GM10847 (cell line): ENCODE results near the gene KPTN.

Source experiments
- POLR2A ChIP-seq: IDR thresholded peaks from 2 replicates; pipeline ENCODE4 v1.6.1; 2011; ENCODE audit not compliant: insufficient read length; ENCODE audit errors: extremely low read depth

Gene KPTN

DNA sequence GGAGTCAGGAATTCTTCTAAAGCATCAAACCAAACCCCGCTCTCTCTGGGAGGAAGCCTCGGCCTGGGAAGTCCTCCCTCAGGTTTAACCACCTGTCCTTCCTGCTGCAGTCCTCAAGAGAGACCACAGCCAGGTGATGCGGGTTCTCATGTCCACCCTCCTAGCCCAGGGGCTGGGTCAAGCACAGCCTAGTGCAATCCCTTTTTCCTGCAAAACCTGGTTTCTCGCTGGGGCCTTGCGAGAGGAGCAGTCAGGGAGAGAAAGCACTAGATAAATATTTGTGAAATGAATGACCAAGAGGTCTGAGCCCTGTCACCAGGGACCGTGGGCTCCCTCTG lies 14.7 kb downstream of the KPTN start:
- TF ChIP-seq POLR2A = no peak

DNA sequence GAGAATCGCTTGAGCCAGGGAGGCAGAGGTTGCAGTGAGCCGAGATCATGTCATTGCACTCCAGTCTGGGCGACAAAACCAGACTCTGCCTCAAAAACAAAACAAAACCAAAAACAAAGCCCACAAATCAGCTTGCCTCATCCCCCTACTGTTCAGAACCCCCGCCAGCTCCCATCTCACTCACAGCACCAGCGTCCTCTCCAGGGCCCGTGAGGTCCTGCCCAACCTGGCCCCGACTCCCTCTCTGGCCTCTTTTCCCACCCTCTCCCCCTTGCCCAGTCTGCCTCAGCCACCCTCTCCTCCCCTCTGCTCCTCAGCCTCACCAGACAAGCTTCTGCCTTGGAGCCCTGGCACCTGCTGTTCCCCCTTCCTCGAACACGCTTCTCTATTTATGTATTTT lies 16.1 kb downstream of the KPTN start:
- TF ChIP-seq POLR2A = no peak

DNA sequence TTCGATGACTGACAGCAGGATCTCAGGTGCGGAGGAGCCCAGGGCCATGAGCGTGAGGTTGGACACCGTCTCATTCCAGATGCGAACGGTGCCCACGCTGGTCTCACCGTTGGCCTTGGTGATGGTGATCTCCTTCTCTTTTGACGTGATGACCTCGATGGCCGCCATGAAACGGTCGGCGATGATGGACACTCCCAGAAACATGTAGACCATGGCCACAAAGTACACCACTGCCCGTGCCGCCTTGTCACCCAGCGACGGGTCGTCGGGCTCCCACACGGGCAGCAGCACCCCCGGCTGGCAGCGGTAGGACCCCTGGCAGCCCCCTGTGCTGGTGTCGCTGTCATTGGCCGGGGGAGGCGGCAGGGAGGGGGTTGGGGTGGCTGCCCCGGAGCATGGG lies 18.1 kb downstream of the KPTN start:
- no peak for TF ChIP-seq POLR2A

DNA sequence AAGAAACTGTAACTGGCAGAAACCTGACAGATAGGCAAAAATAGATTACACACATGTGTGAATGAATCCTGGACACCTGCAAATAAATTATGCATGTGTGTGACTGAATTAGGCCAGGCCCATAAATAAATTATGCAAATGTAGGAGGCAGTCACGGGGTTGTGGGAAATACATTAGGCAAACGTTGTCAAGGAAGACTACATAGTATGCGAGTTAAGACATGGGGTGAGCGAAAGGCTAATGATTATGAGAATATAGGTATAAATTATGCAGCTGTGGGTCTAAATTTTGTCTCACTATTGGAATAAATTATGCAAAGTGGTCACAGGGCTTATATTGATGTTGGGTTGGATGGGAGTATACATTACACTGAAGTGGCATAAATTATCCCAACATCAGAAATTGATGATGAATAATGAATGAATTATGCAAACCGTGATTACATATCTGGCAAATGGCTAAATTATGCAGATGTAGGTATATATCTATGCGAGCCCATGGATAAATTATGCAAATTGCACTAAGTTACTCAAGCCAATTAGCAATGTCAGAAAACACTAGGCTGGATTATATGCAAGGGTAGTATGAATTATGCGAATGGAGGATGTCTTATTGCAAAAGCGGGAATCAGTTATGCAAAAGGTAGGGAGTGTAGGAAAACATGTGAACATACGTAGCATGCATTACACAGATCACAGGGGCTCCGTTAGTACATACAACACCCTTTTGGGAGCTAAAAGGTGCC lies 19.2 kb downstream of the KPTN start:
- TF ChIP-seq POLR2A = no peak

DNA sequence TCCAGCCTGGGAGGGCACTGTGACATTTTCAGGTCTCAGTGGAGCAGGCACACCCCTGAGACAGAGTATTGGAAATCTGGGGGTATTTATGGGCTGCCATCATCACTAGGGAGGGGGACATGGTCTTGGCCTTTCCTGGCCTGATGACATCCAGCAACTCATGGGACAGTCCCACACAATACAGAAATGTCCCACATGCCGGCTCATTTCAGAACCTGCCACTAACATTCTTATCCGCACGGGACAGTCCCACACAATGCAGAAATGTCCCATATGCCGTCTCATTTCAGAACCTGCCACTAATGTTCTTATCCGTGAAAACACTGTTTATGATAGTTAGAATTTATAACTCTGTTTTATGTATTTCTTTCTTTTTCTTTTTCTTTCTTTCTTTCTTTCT lies 22.1 kb downstream of the KPTN start:
- TF ChIP-seq POLR2A = no peak

DNA sequence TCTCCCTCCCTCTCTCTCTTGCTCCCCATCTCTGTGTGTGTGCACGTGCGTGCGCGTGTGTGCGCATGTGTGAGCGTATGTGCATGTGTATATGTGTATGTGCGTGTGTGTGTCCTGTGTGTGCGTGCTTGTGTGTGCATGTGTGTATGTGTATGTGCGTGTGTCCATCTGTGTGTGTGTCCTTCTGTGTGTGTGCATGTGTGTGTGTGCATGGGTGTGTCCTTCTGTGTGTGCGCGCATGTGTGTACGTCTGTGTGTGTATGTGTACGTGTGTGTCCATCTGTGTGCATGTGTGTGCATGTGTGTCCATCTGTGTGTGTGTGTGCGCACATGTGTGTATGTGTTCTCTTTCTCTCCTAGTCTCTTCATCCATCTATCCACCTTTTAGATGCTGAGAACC lies 24.5 kb downstream of the KPTN start:
- no peak for TF ChIP-seq POLR2A

DNA sequence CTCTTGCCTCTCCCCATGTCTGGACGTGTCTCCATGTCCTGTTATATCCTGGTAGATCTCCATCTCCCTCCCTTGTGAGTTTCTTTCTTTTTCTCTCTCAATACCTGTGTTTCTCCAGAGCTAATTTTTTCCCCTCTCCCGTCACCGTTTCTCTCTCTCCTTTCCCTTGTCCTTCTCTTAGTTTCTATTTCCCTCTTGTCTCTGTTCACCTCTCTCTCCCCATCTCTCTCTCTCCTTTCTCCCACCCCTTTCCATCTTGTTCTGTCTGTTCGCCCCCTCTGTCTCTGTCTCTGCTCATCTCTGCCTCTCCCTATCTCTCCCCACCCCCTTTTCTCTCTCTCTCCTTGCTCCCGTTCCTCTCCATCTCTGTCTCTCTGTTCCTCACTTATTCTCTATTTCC lies 25.3 kb downstream of the KPTN start:
- TF ChIP-seq POLR2A = no peak

DNA sequence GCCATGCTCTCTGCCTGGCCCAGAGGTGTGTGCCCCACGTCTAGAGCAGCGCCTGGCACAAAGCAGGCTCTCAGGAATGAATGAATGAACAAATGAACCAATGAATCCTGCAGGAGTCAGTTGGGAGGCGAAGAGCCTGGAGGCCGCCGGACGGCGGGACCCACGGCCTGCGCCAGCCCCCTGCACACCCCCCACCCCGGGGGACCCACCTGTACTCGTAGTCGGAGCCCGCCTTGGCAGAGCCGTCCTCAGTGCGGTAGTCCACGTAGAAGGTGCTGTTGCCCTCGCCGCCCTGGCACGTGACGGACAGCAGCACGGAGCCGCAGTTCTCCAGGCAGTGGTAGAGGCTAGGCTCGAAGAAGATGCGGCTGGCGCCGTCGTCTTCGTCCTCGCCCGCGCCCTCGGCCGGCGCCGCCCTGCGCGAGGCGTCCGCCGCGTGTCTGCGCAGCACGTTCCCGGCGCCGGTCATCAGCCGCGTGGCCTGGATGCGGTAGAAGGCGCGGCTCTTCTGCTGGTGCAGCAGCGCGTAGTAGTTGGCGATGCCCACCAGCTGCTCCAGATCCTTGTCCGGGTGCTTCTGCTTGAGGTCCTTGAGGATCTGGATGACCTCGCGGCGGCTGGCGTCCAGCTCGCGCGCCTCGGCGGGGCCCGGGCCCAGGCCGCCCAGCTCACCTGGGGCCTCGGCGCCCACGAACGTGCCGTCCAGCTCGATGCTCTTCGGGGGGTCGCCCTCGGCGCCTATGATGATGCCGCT lies 27.1 kb downstream of the KPTN start:
- TF ChIP-seq POLR2A = no peak

DNA sequence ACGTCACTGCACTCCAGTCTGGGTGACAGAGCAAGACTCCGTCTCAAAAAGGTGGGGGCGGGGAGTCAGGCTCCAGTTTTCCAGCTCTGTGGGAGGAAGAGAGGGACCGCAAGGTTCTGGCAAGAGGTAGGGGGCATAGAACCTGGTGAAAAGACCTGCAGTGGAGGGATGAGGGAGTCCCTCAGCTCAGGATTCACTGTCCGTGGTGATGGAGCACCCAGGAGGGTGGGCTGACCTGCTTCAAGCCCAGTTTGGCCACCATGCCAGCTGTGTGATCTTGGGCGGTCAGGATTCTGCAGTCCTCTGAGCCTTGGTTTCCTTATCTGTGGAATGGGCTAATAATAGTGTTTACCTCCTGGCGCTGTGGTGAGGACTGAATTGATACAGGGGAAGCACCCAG lies 33.5 kb downstream of the KPTN start:
- TF ChIP-seq POLR2A = no peak

DNA sequence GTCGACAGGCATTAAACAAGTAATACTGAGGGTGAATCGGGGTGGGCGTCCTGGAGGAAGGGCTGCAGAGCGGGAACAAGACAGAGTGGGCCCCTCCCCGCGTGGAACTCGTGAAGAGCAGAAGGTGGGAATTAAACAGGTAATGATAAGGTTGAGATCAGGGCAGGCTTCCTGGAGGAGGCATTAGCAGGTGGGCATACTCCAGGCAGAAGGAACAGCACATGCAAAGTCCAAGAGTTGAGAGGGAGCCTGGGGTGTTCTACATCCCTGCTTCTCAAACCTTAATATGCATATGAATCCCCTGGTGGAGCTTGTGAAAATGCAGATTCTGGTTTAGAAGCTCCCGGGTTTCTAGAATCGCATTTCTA lies 35.7 kb downstream of the KPTN start:
- no peak for TF ChIP-seq POLR2A

DNA sequence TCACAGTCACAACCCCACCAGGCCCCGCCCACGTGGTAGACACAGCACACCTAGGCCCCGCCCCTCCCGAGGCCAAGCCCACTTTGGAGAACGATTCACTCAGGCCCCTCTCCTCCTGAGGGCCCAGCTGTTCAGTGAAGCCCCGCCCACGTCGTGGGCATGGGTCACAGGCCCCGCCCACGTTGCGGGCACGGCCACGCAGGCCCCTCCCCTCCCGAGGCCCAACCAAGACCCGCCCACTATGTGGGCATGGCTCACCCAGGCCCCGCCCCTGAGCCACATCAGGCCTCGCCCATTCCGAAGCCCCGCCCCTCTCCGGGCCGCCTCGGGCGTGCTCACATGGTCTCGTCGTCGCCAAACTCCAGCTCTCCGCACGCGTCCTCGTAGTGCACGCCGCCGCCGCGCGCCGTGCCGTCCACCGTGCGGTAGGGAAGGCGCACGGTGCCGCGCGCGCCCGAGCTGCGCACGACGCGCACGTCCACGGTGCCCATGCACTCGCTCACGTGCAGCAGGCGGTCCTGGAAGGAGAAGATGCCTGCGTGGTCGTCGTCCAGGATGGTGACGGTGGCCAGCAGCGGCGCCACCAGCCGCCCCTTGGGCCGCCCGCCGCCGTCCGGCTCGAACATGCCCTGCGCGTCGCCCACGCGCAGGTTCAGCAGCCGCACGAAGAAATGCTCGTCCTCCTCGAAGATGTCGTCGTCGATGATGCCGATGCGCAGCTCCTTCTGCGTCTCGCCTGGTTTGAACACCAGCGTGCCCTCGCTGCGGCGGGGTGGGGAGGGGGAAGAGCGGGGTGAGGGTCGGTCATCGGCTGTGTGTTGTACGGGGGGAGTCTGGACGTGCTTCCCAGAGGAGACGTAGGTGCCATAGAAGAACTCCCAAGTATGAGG lies 36.3 kb downstream of the KPTN start:
- TF ChIP-seq POLR2A = no peak

DNA sequence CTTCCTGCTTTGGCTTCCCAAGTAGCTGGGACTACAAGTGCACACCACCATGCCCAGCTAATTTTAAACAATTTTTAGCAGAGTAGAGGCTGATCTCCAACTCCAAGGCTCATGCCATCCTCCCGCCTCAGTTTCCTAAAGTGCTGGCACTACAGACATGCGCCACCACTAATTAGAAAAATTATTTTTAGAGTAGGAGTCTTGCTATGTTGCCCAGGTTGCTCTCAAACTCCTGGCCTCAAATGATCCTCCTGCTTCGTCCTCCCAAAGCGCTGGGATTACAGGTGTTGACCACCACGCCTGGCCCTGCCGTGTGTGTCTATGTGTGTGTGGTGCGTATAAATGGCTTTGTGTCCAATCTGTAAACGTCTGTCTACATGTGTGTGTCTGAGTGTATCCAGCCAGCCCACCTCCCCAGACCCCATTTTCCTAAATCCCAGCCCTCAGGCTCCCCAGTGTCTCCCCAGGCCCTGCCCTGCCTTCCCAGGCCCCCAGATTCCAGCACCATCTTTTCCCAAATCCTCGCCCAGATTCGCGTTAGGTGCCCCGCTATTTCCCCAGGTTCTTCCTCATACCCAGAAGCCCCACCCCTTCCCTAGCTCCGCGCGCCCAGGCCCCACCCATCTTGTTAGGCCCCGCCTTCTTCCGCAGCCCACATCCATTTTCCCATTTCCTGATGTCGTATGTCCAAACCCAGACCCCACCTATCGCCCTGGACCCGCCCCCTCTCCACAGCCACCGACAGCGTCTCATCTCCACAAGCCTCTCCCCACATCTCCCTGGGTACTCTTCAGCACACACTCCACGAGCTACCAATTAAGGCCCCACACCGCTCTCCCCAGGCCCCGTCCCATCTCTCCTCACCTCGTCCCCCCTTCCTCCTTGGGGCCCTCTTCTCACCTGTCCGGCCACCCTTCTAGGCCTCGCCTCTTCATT lies 37.2 kb downstream of the KPTN start:
- no peak for TF ChIP-seq POLR2A

DNA sequence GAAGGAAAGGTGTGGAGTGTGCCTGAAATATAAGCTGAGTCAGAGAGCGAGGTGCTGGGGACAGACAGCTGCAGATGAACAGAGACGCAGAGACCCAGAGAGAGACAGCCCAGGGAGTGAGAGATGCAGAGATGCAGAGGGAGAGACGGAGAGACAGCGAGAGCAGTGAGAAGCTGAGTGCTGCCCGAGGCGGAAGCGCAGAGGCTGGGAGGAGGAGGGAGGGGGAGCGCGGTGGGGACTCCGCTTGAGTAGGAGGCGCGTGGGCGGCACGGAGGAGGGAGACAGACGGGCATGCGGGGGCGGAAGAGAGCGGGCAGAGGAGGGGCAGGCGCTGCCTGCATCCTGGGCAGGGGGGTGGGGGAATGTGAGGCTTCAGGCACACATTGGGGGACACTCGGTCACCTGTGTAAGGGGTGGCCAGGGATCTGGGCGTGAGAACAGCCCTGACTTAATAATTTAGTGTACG lies 38.0 kb downstream of the KPTN start:
- TF ChIP-seq POLR2A = no peak

DNA sequence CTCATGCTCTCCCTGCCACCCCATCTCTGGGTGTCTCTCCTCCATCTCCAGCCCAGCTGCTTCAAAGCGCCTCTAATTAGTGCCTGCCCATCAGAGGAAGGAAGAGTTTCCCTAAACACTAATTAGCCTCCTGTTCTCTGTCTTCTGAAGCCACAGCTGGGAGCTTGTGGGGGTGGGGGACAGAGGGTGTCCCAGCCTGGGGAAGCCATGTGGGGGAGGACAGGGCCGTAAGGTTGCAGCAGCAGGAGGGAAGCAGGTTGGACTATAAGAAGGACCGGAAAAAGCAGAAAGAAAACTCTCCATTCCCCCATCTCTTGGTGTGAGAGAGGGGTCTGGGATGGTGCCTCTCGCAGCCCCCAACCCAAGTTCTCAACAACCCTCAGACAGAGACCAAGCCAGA lies 38.5 kb downstream of the KPTN start:
- no peak for TF ChIP-seq POLR2A

DNA sequence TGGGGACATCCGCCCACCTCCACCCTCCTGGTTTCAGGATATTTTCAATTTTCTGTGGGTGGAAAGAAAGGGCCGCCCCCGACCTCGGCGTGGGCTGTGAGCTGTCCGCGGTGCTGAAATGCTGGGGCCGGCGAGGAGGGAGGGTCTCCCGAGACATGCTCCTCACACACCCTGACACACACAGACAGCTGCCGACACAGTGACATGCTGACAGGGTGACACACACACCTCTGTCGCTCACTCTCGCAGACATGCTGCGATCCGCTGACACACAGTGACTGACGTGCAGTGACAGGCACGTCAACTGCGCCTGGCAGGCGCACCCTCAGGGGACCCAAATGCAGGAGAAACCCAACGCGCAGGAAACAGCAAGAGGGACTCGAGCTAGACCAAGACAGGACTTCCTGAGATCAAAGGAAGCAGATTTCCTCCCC lies 39.6 kb downstream of the KPTN start:
- no peak for TF ChIP-seq POLR2A
